IPS-NIHi7 (cell line): ENCODE results near the gene ENTHD1.
"Not testable (repeated sequence)": the region's sequence is repeated elsewhere in the genome, so short reads cannot be mapped to it uniquely, and the experiment has no call there.

Experiments used
- DNase-seq: peaks from one replicate; pipeline ENCODE4 v3.0.0; 2012; ENCODE audit warnings: mixed read lengths; ENCODE audit errors: extremely low spot score

ENTHD1 gene

DNA sequence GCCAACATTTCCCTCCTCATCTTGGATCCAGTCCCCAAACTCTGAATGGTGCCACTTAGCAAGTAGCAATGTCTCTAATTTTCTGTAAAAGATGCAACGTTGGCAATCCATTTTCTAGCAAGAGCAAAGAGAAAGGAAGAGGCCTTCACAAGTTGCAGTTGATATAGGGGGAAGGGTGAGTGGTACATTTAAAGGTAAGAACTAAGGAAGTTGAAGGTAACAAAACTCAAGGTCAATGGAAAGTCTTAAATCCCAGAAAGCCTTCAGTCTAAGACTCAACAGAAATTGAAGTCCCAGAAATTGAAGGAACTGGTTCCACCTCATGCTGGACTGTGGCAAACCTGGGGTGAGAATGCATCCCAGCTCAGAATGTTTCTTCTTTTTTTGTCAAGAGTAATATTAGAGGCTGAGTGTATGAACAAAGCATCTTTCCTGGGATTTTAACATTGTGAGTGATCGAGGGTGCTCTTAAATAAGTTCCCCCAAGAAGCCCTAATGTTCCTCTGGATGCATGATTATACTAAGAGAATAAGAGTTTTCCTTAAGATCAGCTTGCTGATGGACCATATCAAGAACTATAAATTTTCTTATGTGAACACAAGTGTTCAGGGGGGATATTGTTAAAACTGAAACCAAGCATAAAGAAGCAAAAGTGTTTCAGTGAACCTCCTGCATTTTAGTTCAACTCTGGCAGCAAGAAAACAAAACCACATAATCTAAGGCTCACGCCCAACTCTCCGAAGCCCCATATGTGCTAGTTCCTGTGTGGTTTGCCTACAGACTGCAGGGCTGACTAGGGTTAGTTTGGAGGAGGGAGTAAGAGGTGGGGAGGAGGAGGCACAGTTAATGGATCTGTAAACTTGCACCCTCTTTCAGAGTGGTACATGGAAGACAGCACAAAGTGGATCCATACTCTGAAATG, 7.0 kb upstream of the ENTHD1 start, which contains the start of gene GRAP2:
TSS of gene GRAP2 (plus strand) at position 779 of the 922 bp plus-strand sequence. CDS start 46,023 bp downstream, outside the sequence.
- no peak for DNase-seq

- no peak for DNase-seq
Measured at GRCh38 chr22:39898997-39899396, 5.4 kb upstream of the ENTHD1 start.

DNA sequence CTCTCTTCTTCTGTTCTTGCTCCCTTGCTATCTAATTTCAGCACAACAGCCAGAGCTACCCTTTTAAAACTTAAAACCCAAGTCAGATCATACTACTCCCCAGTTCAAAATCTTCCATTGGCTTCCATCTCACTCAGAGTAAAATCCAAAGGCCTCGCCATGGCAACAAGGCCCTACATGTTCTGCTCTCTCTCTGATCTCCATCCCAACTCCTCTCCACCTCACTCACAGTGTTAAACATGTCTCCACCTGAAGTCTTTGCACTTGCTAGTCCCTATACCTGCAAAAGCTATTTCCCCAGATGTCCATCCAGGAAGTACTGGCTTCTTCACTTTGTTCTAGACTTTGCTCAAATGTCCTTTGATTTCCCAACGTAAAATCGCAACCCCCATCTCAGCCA, 4.3 kb upstream of the ENTHD1 start:
- no peak for DNase-seq

DNA sequence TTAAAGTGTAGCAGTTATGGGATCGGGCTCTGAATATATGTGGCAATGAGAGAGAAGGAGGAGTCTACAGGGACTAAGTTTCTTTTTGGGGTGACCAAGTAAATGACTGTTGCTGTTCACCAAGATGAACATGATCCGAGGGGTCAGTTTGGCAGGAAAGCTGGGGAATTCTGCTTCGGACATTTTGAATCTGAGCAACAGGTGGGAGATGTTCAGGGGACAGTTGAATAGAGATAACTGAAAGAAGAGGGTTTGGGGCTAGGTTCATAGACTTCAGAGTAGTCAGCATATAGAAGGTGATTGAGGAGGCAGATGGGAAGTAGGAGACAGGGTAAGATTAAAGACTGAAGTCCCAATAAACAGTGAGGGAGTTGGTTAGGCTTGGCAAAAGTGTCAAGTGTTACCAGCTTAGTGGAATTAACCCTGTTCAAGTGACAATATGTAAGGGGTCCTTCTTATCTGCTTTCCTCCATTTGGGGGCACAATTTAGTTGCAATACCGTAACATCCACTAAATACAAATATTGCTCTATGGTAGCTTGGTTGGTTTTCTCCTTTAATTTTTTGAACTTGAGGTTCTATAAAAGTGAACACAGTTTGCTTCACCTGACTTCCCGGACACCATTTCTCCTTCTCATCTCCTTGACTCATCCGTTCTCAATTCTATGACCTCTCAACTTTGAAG, 2.9 kb upstream of the ENTHD1 start:
- DNase-seq: no peak

DNA sequence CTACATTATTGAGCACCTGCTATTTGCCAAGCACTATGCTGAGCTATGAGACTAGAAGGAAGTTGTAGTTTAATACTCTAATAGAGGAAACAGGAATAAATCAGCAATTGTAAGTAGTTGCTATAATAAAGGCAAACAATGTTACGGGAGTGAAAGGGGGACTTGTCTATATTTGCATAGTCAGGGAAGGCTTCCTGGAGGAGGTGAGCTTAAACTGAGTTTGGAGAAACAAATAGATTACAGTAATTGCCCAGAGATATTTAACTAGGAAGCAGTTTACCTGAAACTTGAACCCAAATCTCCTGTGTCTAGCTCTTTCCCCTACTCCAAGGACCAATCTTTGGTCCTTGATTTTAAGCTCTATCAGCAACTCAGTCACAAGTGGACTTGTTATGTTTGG, 2.1 kb upstream of the ENTHD1 start:
- DNase-seq: no peak

- DNase-seq: no peak
Measured at GRCh38 chr22:39894554-39895092, 1.1 kb upstream of the ENTHD1 start.

DNA sequence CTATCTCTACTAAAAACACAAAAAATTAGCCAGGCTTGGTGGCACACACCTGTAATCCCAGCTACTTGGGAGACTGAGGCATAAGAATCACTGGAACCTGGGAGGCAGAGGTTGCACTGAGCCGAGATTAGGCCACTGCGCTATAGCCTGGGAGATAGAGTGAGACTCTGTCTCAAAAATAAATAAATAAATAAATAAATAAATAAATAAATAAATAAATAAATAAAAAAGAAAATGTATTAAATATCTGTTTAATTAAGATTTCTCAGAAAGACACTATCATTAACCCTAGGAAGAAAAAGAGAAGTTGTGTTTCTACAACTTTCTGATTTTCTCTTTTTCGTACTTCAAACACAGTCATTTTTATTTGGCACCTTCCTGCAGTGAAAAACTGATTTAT, 3.6 kb downstream of the ENTHD1 start:
- not testable (repeated sequence) for DNase-seq

DNA sequence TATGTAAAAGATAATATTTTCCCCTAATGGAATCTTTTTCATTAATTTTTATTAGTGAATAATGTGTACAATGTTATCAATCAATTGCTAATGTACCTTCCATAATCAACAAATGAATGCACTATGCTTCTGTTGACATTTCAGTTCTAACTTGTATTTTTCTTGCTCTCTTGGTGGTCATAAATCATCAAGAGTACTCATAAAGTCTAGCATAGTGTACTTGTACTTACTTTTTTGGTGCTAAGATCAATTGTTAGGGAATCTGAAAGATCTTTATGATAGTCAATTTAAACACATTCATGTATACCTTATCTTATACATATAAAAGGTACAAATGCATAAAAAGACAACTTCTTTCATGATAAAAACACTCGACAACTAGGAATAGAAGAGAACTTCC, 10.5 kb downstream of the ENTHD1 start:
- DNase-seq: no peak

- DNase-seq: no peak
Measured at GRCh38 chr22:39880722-39881121, 12.8 kb downstream of the ENTHD1 start.

GRCh38 chr22:39877079-39877845, 16.3 kb downstream of the ENTHD1 start:
- DNase-seq: no peak

- not testable (repeated sequence) for DNase-seq
Measured at GRCh38 chr22:39875176-39875885, 18.2 kb downstream of the ENTHD1 start.

- DNase-seq: no peak
Measured at GRCh38 chr22:39873965-39874364, 19.6 kb downstream of the ENTHD1 start.

DNA sequence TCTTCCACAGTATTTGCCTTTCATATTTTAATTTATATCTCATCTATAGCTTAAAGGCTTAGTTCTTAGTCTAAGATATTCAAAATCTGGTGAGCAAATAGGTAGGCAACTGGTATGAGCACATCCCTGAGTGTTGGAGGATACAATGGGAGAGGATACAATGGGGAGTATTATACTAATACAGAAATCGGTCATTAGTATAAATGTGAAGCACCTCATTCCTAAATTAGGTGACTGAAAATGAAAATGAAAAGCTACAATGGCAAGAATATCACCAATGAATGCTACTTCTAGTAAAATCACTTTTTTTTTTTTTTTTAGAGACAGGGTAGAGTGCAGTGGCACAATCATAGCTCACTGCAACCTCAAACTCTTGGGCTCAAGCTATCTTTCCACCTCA, 21.0 kb downstream of the ENTHD1 start:
- DNase-seq: no peak

DNA sequence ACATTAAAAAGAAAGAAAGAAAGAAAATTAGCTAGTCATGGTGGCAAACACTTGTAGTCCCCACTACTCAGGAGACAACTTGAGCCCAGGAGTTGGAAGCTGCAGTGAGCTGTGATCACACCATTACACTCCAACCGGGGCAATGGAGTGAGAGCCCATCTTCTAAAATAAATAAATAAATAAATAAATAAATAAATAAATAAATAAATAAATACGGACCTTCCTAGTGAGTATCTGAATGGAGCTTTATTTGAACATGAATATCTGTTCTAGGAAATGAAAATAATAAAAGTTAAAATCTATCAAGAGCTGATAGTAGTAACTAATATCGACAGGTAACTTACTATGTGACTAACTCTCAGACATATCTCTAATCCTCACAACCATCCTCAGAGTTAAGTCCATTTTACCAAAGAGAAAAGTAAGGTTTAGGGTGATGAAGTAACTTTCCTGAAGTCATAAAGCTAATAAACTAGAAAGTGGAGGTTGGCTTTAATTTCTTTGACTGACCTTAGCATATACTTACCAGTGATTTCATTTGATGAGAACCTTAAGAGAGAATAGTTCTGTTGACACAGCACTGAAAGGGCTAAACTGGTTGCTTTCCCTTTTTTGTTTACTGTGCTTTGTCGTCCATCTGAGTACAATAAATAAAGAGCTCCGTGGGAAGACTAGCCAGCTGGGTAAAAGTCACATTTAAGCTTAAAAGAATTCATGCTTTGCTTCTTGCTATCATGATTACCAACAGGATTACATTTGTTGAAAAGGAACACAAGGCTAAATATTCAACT, 22.4 kb downstream of the ENTHD1 start:
- no peak for DNase-seq

DNA sequence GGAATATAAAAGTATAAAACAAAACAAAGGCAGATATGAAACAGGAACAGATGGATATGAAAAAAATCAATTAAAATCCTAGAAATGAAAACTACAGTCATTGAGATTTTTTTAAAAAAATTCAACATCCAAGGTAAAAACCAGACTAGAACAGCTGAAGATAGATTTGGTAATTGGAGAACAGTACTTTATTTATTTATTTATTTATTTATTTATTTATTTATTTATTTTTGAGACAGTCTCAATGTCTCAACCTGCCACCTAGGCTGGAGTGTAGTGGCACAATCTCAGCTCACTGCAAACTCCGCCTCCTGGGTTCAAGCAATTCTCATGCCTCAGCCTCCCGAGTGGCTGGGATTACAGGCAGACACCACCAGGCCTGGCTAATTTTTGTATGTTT, 23.8 kb downstream of the ENTHD1 start:
- not testable (repeated sequence) for DNase-seq

- no peak for DNase-seq
Measured at GRCh38 chr22:39868741-39869140, 24.8 kb downstream of the ENTHD1 start.

DNA sequence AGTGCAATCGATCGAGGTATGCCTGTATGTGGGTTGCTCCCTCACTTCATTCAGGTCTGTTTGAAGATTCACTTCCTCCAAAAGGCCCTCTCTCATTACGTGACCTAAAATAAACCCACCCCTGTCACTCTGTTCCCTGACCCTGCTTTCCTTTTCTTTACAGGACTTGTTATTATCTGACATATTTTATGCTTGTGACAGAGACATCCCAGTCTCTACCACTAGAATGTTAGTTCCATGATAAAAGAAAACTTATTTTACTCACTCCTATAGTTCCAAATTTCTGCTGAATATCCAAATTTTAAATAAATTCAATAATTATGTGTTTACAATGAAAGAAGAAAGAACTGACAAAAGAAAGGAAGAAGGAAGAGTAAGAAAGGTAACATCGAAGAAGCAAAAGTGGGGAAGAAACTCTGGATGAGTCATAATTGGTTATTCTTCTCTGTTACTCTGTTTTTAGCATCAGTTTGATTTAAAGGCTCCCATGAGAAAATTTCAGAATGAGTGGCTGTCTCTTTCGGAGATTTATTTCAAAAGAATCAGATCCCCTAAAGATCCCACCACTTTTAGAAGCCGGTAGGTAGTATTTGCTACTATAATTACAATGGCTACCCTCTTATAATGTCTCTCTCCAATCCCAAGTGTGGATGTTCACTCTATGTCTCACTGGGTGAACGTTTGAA, 33.5 kb downstream of the ENTHD1 start:
- DNase-seq: no peak

DNA sequence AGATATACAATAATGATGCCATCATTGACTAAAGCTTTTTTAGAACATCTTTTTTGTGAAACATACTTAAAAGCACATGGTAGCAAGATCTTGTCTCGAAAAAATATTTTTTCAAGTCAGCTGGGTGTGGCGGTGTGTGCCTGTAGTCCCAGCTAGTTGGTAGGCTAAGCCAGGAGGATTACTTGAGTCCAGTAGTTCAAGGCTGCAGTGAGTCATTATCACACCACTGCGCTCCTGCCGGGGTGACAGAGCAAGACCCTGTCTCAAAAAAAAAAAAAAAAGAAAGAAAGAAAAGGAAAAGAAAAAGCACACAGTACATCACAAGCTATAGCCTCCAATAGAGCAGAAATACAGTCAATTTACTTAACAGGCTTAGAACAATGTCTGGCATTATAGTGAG, 37.0 kb downstream of the ENTHD1 start:
- DNase-seq: no peak

- DNase-seq: no peak
Measured at GRCh38 chr22:39852799-39853198, 40.8 kb downstream of the ENTHD1 start.
